ENCODE results near the gene SPECC1L.

DNA sequence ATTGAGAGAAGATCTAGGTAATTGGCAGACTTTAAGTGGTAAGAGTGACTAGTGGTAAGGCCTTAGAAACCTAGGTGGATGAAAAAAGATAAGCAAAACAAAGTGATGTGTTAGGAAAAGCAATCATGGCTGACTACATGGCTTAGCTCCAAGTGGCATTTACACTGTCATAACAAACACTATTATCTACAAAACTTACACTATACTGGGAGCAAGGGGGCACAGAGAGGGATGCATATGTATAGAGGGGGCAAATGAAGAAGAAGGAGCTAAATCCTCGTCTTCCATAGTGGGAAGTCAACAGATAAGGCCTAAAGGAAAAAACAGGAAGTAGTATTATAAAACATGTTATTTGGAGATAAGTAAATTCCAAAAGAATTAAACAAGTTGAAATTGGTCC is 189.3 kb downstream of the SPECC1L start:
- TF ChIP-seq POLR2A (IDR thresholded peaks at IDR 0.05) (no peak), CTCF (IDR thresholded peaks at IDR 0.05) (no peak)

Measured in prostate gland (tissue), 2 donors.